Ovary (tissue), 9 donors: Measurements from ENCODE around the gene B3GALNT1. TPM values are rescaled to one million over a fixed set of nuclear protein-coding genes. Genes with fewer than 3 reads are reported as not detected.

Source experiments
- DNase-seq, 5 donors: peaks; one replicate each; pipeline ENCODE4 v3.0.0-alpha.2; 2019 to 2020
- H3K27ac ChIP-seq, 2 donors: fragments of 200-600 bp; one replicate each; pipeline versions ENCODE4 v1.5.1 to v1.8.0; 2019 to 2022
- H3K27me3 ChIP-seq: fragments of 200-600 bp; one replicate; pipeline ENCODE4 v1.8.0; 2022
- H3K36me3 ChIP-seq: fragments of 200-600 bp; sonication (generic); one replicate; pipeline ENCODE4 v1.5.1; 2019
- H3K4me1 ChIP-seq: one replicate; pipeline ENCODE4 v1.8.1; 2013; ENCODE audit warnings: mild to moderate bottlenecking, moderate library complexity; ENCODE audit not compliant: insufficient read depth
- H3K4me3 ChIP-seq: fragments of 200-600 bp; sonication (generic); one replicate; pipeline ENCODE4 v1.5.1; 2017
- H3K9me3 ChIP-seq, 2 donors: fragments of 200-600 bp in 1 of 2; sonication (generic) in 1 of 2; one replicate each; pipeline versions ENCODE4 v1.5.1 to v1.8.1; 2013 to 2019; ENCODE audit warnings: mild to moderate bottlenecking in 1 of 2, moderate library complexity in 1 of 2
- EP300 ChIP-seq: sonication (generic); formaldehyde crosslinking; IDR thresholded peaks from one replicate; pipeline ENCODE4 v1.6.1; 2017; ENCODE audit warnings: antibody characterized with exemption
- POLR2A ChIP-seq: fragments of 450-650 bp; IDR thresholded peaks from one replicate; pipeline ENCODE4 v1.6.1; 2017; ENCODE audit warnings: antibody characterized with exemption, mild to moderate bottlenecking, moderate library complexity
- WGBS, 3 donors: extraction: QIAGEN DNeasy Blood & Tissue Kit in 1 of 3; methylation state at CpG; one replicate each; pipeline versions ENCODE4 v1.1.5 to v1.1.7; 2013 to 2017; 5-methylcytosine and 5-hydroxymethylcytosine counted together
- intact Hi-C, 4 donors: fragments of 100-400 bp; cut with DNase I; formaldehyde crosslinking; loops; one replicate each; pipeline versions ENCODE4 v1.11.0 to v1.15.1; 2022 to 2023
- polyA plus RNA-seq, 2 donors: library from polyadenylated mRNA; stranded (reverse); fragments of 200-250 nt in 1 of 2; fragments of 350-450 nt in 1 of 2; fragmentation: Illumina TruSeq in 1 of 2; extraction: RNeasy Lipid Tissue Mini Kit (QIAGEN cat#74804) in 1 of 2; gene quantifications; one replicate each; pipeline ENCODE4 v1.2.3, GENCODE V29; 2013 to 2014
- total RNA-seq, 7 donors: library from RNA; depleted of rRNA in 2 of 7; stranded (reverse); fragments of >200 nt in 2 of 7; fragmentation: NEBNext Ultra II Directional in 3 of 7; extraction: Animal tissue kit (Norgen Biotek cat#: 25700) in 3 of 7; gene quantifications; one replicate each; pipeline versions ENCODE4 v1.1.0 to v1.2.4, GENCODE V29; 2016 to 2023
- TF ChIP-seq, protein P1 (sequence below), 3 donors: fragments of 450-650 bp in 2 of 3; fragments of 200-600 bp in 1 of 3; IDR thresholded peaks; one replicate each; pipeline versions ENCODE4 v1.5.1 to v1.8.0; 2016 to 2022; ENCODE audit warnings: antibody characterized with exemption in 3 of 3, mild to moderate bottlenecking in 1 of 3
- donor health status: DM: no; HTN: no; CAD: no; lungs with moderate emphysema.
- donor health status: DM: no; HTN: no; CAD: no.
- donor health status: Bipolar disorder and iron deficiency.
- donor health status: DM: yes; HTN: yes; CAD: no.
- donor health status: DM: no; HTN: no; CAD: no.
- donor health status: DM: yes; HTN: yes; CAD: no.

The B3GALNT1 gene
- total and polyA plus RNA-seq, 9 donors = 6.4 to 31.0 (median 18.2) TPM

DNA sequence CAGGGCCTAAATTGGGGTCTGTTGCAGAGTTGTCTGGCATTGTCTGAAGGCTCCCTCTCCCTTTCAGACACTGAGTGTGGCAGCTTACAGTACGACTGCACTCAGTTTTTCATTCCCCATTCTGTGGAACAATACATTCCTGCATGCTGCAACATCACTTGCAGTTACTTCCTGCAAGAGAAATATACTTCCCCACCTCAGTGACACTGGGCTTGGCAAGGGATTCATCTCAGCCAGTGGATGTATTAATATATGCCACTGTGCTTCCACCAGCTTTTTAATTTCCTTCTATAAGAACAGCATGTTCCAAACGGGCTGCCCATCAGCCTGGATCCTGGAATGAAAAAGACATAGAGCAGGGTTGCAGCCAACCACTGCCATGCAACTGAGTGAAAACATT, 23.1 kb downstream of the B3GALNT1 start:
- 18 to 23% (median 18%) methylated on average over 2 of the region's 2 CpGs for WGBS, 3 donors
- no peaks in the 10 kb centered on the region for H3K9me3 ChIP-seq
- H3K36me3 ChIP-seq = no peaks in the 10 kb centered on the region
- H3K4me3 ChIP-seq = no peak overlapping the region
- TF ChIP-seq, protein P1, sequence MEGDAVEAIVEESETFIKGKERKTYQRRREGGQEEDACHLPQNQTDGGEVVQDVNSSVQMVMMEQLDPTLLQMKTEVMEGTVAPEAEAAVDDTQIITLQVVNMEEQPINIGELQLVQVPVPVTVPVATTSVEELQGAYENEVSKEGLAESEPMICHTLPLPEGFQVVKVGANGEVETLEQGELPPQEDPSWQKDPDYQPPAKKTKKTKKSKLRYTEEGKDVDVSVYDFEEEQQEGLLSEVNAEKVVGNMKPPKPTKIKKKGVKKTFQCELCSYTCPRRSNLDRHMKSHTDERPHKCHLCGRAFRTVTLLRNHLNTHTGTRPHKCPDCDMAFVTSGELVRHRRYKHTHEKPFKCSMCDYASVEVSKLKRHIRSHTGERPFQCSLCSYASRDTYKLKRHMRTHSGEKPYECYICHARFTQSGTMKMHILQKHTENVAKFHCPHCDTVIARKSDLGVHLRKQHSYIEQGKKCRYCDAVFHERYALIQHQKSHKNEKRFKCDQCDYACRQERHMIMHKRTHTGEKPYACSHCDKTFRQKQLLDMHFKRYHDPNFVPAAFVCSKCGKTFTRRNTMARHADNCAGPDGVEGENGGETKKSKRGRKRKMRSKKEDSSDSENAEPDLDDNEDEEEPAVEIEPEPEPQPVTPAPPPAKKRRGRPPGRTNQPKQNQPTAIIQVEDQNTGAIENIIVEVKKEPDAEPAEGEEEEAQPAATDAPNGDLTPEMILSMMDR (IDR thresholded peaks at IDR 0.05) = no peak
- TF ChIP-seq POLR2A (no peak), EP300 (no peak)
- H3K27ac ChIP-seq = no peak overlapping the region
- DNase-seq = no peak
- intact Hi-C loops = no loop called here
- no peaks in the 10 kb centered on the region for H3K27me3 ChIP-seq
- H3K4me1 ChIP-seq = peaks cover 2% of the 10 kb centered on the region

- whole genome bisulfite sequencing, 3 donors = 9 to 13% (median 10%) methylated on average over 4 of the region's 4 CpGs
- intact Hi-C loops = no loop called here
These were observed 23.5 kb downstream of the B3GALNT1 start for GRCh38 chr3:161081633-161082032.

GRCh38 chr3:161073181-161073580, 32.0 kb downstream of the B3GALNT1 start:
- Histone ChIP-seq H3K27me3 (no peaks in the 10 kb centered on the region), H3K4me1 (no peaks in the 10 kb centered on the region), H3K9me3 (no peaks in the 10 kb centered on the region), H3K4me3 (no peak overlapping the region), H3K36me3 (no peaks in the 10 kb centered on the region), H3K27ac (no peak overlapping the region)
- TF ChIP-seq EP300 (no peak), POLR2A (no peak)
- TF ChIP-seq, protein P1 (IDR thresholded peaks at IDR 0.05) = no peak
- intact Hi-C loops = no loop called here
- WGBS, 3 donors = 93 to 100% (median 97%) methylated on average over 1 of the region's 1 CpG
- DNase-seq = no peak

More at GRCh38 chr3:161081633-161082032, 23.5 kb downstream of the B3GALNT1 start:
- H3K4me3 ChIP-seq = no peak overlapping the region
- no peak for TF ChIP-seq POLR2A
- TF ChIP-seq, protein P1 (IDR thresholded peaks at IDR 0.05) = no peak
- TF ChIP-seq EP300 = no peak
- DNase-seq = no peak
- no peak overlapping the region for H3K27ac ChIP-seq
- peaks cover 2% of the 10 kb centered on the region for H3K4me1 ChIP-seq
- no peaks in the 10 kb centered on the region for H3K27me3 ChIP-seq
- H3K9me3 ChIP-seq = no peaks in the 10 kb centered on the region
- H3K36me3 ChIP-seq = no peaks in the 10 kb centered on the region

DNA sequence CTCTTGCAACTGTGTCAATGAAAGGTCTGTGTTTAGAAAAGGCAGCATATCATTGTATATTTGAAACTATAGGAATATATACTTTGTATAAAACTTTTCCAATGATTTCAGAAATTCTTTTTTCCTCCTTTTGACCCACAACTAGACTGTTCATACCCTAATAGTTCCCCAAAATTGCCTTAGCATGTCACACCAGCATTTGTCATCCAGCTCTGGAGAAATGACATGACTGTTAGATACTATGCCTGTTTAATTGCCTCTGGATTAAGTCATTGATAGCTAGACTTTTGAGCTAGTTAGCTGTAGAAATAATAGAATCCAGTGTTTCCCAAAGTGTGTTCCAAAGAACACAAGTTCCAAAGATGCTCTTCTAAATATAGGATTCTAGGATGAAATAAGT, 32.4 kb downstream of the B3GALNT1 start:
- Histone ChIP-seq H3K36me3 (no peaks in the 10 kb centered on the region), H3K9me3 (no peaks in the 10 kb centered on the region), H3K27ac (no peak overlapping the region), H3K27me3 (no peaks in the 10 kb centered on the region), H3K4me1 (no peaks in the 10 kb centered on the region), H3K4me3 (no peak overlapping the region)
- intact Hi-C loops = no loop called here
- DNase-seq = no peak
- TF ChIP-seq EP300 = no peak
- TF ChIP-seq, protein P1 (IDR thresholded peaks at IDR 0.05) = no peak
- no peak for TF ChIP-seq POLR2A

GRCh38 chr3:161072211-161072621, 32.9 kb downstream of the B3GALNT1 start:
- no peaks in the 10 kb centered on the region for H3K27me3 ChIP-seq
- no peak overlapping the region for H3K4me3 ChIP-seq
- H3K9me3 ChIP-seq = no peaks in the 10 kb centered on the region
- DNase-seq = no peak
- intact Hi-C loops = no loop called here
- no peak overlapping the region for H3K27ac ChIP-seq
- no peaks in the 10 kb centered on the region for H3K36me3 ChIP-seq
- TF ChIP-seq, protein P1 (IDR thresholded peaks at IDR 0.05) = no peak
- TF ChIP-seq POLR2A (no peak), EP300 (no peak)
- 94 to 97% (median 94%) methylated on average over 1 of the region's 1 CpG for WGBS, 3 donors
- H3K4me1 ChIP-seq = no peaks in the 10 kb centered on the region
